HG02840 (cell line): ENCODE data around the gene TRIO.
"Not testable (repeated sequence)": the region's sequence is repeated elsewhere in the genome, so short reads cannot be mapped to it uniquely, and the experiment has no call there.

Experiments used
- ATAC-seq: cut with Tn5 transposase; IDR thresholded peaks from one replicate; pipeline ENCODE4 v1.9.1; 2021; ENCODE audit warnings: mild to moderate bottlenecking, moderate library complexity, moderate number of reproducible peaks; ENCODE audit not compliant: unreplicated experiment, low FRiP score

Gene TRIO

DNA sequence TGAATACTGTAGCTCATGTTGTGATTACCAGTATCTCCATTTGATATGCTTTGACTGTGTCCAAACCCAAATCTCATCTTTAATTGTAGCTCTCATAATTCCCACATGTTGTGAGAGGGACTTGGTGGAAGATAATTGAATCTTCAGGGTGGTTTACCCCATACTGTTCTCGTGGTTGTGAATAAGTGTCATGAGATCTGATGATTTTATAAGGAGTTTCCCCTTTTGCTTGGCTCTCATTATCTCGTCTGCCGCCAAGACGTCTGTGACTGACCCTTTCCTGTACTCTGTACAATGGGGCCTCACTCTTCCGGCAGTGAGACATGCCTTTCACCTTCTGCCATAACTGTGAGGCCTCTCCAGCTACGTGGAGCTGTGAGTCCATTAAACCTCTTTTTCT is 59.3 kb downstream of the TRIO start:
- no peak for ATAC-seq

- ATAC-seq: no peak
These were observed 61.0 kb downstream of the TRIO start for GRCh38 chr5:14204011-14204670.

GRCh38 chr5:14204785-14205321 is 61.7 kb downstream of the TRIO start:
- ATAC-seq: no peak

- no peak for ATAC-seq
These were observed 63.0 kb downstream of the TRIO start for GRCh38 chr5:14206028-14206725.

- ATAC-seq: not testable (repeated sequence)
These were observed 64.3 kb downstream of the TRIO start for GRCh38 chr5:14207428-14207827.

DNA sequence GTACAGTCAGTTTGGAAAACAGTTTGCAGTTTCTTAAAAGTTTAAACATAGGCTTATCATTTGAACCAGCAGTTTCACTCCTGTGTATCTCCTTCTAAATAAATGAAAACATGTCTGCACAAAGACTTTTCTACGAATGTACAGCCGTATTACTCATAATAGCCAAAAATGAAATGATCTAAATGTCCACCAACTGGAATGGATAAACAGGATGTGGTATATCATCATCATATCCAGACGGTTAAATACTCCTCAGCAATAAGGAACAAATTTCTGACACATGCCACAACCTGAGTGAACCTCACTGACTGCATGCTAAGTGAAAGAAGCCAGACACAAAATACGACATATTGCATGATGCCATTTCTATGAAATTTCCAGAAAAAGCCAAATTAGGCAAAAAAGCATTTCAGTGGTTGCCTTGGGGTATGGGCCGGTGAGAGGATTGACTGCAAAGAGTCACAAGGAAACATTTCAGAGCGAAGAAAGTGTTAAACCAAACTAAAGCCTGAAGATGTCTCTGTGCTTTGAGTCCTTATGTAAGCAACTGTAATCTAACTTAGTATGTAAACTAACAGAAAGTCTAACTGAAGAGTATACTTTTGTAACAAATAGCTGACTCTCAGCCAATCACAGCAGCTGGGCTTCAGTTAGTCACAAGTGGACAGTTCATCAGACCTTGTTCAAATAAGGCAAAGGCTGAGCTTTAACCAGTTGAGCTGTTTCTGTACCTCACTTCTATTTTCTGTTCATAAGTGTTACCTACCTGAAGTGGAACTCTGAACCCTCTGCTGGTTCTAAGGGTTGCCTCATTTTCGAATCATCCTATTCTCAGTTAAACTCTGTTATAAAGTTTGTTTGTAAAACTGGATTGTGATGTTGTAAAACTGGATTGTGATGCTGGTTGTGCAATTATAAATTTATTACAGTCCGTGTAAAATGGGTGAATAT is 65.2 kb downstream of the TRIO start:
- ATAC-seq: peak; percentile 59

- no peak for ATAC-seq
These were observed 66.2 kb downstream of the TRIO start for GRCh38 chr5:14209222-14209822.

GRCh38 chr5:14209836-14210235 is 66.7 kb downstream of the TRIO start:
- no peak for ATAC-seq

- no peak for ATAC-seq
These were observed 67.6 kb downstream of the TRIO start for GRCh38 chr5:14210729-14211128.

GRCh38 chr5:14211818-14212803 is 69.0 kb downstream of the TRIO start:
- no peak for ATAC-seq

- ATAC-seq: peak; percentile 24
These were observed 69.7 kb downstream of the TRIO start for GRCh38 chr5:14212838-14213237.

GRCh38 chr5:14213253-14213652 is 70.1 kb downstream of the TRIO start:
- ATAC-seq: no peak

- peak; percentile 25 for ATAC-seq
These were observed 70.9 kb downstream of the TRIO start for GRCh38 chr5:14213813-14214585.

DNA sequence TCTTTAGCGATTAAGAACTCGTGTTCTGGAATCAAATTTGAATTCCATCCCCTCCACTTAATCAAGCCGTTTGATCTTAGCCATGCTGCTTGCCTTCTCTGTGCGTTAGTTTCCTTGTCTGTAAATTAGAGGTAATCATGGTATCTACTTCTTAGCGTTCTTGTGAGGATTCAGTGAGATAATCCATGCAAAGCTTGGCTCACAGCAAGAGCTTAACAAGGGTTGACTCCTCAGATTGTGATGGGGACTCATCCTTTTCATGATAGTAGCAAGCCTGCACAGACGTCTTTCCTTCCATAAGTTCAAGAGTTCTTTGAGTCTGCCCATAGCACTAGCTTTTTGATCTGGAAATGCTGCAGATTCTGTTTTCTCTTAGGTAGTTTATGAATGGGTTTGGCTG is 72.8 kb downstream of the TRIO start:
- ATAC-seq: no peak

GRCh38 chr5:14216372-14216771 is 73.2 kb downstream of the TRIO start:
- no peak for ATAC-seq

DNA sequence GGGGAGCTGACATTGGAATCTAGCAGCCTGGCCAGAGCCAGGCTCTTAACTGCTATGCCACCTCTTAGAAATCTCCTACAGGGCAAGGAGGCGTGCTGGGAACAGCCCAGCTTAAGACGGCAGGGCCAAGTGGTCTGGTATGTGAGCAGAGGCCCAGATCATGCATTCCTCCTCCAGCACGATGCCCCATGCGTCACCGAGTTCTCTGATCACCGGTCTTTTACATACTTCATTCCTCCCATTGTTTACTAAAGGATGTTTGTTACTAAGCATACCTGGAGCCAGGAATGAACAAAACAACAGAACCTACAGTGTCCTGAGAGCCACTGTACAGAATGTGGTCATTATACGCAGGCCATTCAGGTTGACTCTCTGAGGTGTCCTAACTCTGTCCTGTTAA is 73.8 kb downstream of the TRIO start:
- ATAC-seq: no peak

DNA sequence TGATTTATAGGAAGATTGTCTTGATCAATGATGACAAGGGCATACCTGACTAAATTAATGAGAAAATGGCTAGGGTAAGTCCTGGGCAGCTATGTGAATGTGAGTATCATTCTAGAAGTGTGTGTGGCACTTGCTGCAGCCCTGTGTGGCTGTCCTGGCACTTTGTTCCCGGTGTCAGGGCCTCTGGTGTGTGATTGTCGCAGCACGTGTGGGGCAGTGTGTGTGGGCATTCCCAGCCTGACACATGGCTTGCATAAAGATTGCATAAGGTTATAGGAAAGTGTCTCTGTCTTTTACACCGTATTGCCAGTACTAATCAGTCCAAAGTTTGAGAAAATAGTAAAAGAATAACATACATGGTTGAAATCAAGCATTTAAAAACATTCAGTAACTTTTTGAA is 74.4 kb downstream of the TRIO start:
- ATAC-seq: no peak

- no peak for ATAC-seq
These were observed 74.9 kb downstream of the TRIO start for GRCh38 chr5:14218011-14218410.

DNA sequence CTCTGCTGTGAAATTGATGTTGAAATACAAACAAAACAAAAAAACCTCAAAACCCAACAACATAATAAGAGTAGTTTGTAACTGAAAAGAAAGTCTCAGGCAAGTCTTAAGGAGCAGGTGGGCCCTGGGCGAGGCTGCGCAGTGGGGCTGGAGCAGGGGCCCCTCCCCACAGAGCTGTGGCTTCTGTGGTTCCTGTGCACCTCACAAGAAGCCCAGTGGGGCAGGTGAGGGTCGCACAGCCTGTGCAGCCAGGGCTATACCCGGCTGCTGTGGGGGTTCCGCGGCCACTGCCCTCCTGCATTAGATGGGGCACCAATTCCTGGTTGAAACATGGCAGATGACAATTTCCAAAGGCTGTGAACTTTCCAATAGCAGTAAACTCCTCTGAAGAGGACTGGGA is 75.3 kb downstream of the TRIO start:
- ATAC-seq: no peak
